IPS-18a (cell line): ENCODE measurements around the gene DSCAML1.

ENCODE experiments used
- H3K27ac ChIP-seq: one replicate; pipeline ENCODE4 v1.5.1; 2013; ENCODE audit warnings: low read length
- H3K27me3 ChIP-seq: one replicate; pipeline ENCODE4 v1.6.1; 2013; ENCODE audit warnings: mild to moderate bottlenecking, low read length; ENCODE audit not compliant: control insufficient read depth, insufficient read depth
- H3K36me3 ChIP-seq: one replicate; pipeline ENCODE4 v1.6.1; 2013; ENCODE audit warnings: low read depth, low read length; ENCODE audit not compliant: control insufficient read depth
- H3K4me1 ChIP-seq: one replicate; pipeline ENCODE4 v1.6.1; 2013; ENCODE audit warnings: low read depth, low read length; ENCODE audit not compliant: control insufficient read depth
- H3K4me3 ChIP-seq: one replicate; pipeline ENCODE4 v1.5.1; 2013; ENCODE audit warnings: low read length
- H3K9ac ChIP-seq: one replicate; pipeline ENCODE4 v1.6.1; 2013; ENCODE audit warnings: mild to moderate bottlenecking, low read length, moderate library complexity
- H3K9me3 ChIP-seq: one replicate; pipeline ENCODE4 v1.6.1; 2013; ENCODE audit warnings: low read depth, low read length; ENCODE audit not compliant: control insufficient read depth

Gene DSCAML1

DNA sequence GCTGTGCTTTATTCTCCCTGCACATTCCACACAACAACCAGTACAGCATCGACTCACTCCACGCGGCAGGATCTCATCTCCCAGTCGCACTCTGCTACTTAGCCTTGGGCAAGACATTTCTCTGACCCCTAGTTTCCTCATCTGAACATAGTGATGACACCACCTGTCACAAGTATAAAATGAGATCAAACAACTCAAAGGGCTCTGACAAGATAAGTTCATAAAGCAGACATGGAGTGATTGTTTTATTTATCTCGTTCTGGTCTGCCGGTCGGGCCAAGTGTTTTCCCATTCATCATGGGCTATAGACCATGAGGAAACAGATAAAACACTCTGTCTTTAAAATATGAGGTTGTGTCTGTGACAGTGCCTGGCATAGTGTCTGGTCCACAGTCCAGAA is 35.0 kb downstream of the DSCAML1 start:
- no peaks in the 10 kb centered on the region for H3K27me3 ChIP-seq
- no peak overlapping the region for H3K27ac ChIP-seq
- no peak overlapping the region for H3K9ac ChIP-seq
- H3K4me1 ChIP-seq: peaks cover 11% of the 10 kb centered on the region
- H3K9me3 ChIP-seq: no peaks in the 10 kb centered on the region
- H3K36me3 ChIP-seq: no peaks in the 10 kb centered on the region
- no peak overlapping the region for H3K4me3 ChIP-seq

DNA sequence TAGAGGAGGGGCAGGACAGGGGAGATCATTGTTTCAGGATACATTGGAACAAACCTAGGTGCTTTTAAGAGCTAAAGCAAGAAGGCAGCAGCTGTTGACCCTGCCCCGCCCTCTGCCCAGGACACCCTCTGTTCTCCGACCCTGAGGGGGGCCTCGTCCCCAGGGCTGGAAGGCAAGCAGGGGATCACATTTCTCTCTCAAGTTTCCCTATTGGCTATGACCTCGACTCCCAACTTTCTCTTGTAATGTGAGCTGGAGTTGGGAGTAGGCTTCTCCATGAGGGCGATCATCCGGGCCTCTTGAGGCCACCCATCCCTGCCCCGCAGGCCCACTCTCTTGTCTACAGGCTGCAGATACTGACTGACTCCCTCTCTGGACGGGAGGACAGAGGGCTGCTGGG is 37.7 kb downstream of the DSCAML1 start:
- Histone ChIP-seq H3K9ac (no peak overlapping the region), H3K36me3 (no peaks in the 10 kb centered on the region), H3K4me1 (peaks cover 11% of the 10 kb centered on the region), H3K27me3 (no peaks in the 10 kb centered on the region), H3K27ac (no peak overlapping the region), H3K9me3 (no peaks in the 10 kb centered on the region), H3K4me3 (no peak overlapping the region)

DNA sequence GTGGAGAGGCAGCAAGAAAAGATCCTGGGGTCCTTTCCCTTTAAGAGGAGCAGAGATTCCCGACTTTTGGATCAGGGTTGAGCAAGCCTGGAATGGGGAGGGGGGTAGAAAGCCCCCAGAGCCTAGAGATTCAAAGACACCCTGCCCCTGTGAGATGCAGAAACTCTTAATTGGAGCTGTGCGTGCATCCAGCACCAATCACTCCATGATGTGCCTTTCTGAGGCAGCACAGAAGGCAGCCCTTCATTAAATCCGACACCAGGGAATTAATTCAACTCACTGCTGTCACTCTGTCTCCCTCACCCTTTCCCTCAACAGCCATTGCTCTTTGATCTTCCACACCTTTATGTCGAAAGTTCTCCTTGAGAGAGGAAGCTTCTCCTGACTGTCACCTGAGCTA is 43.0 kb downstream of the DSCAML1 start:
- no peak overlapping the region for H3K4me3 ChIP-seq
- H3K9ac ChIP-seq: no peak overlapping the region
- no peaks in the 10 kb centered on the region for H3K9me3 ChIP-seq
- H3K27me3 ChIP-seq: no peaks in the 10 kb centered on the region
- H3K36me3 ChIP-seq: no peaks in the 10 kb centered on the region
- H3K27ac ChIP-seq: no peak overlapping the region
- peaks cover 3% of the 10 kb centered on the region for H3K4me1 ChIP-seq

DNA sequence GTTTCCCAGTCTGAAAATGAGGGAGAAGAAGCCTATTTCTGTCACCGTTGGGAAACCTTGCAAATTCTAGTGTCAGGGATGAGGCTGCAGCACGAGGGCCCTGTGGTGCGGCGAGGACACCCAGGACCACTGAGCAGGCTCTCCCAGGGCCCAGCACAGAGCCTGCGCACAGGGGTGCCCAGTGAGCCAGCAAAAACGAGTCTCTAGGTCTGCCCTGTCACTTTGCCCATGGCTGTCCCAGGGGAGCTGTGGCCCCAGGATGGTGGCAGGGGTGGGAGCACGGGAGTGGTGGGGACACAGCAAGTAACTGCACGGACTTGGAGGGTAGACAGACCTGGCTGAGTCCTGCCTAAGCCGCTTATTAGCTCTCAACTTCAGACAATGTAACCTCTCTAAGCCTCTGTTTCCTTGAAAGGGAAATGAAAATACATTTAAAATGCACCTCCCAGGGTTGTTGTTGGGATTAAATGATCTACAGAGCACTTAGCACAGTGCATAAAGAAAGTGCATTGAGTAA is 44.2 kb downstream of the DSCAML1 start:
- no peaks in the 10 kb centered on the region for H3K4me1 ChIP-seq
- H3K4me3 ChIP-seq: no peak overlapping the region
- H3K27me3 ChIP-seq: no peaks in the 10 kb centered on the region
- H3K27ac ChIP-seq: no peak overlapping the region
- H3K36me3 ChIP-seq: no peaks in the 10 kb centered on the region
- H3K9ac ChIP-seq: no peak overlapping the region
- H3K9me3 ChIP-seq: no peaks in the 10 kb centered on the region

DNA sequence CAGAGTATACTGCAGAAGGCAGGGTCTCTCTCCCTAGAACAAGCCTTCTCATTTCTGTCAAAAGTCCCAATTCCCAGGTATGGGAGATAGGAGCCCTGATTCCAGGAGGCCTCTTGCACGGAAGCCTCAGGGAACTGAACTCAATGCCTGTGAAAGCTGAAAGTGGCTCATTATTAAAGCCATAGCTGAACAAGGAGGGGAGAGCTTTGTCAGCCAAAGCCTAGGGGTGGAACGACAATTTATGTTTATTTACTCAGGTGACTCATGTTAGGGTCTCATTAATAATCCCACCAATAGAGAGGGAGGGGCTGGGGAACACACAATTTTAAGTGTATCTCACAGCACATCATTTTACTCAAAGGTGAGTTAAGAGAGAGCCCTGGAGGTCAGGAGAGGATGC is 44.9 kb downstream of the DSCAML1 start:
- H3K36me3 ChIP-seq: no peaks in the 10 kb centered on the region
- H3K27ac ChIP-seq: no peak overlapping the region
- H3K27me3 ChIP-seq: no peaks in the 10 kb centered on the region
- no peak overlapping the region for H3K4me3 ChIP-seq
- H3K4me1 ChIP-seq: peaks cover 7% of the 10 kb centered on the region
- H3K9me3 ChIP-seq: no peaks in the 10 kb centered on the region
- no peak overlapping the region for H3K9ac ChIP-seq

DNA sequence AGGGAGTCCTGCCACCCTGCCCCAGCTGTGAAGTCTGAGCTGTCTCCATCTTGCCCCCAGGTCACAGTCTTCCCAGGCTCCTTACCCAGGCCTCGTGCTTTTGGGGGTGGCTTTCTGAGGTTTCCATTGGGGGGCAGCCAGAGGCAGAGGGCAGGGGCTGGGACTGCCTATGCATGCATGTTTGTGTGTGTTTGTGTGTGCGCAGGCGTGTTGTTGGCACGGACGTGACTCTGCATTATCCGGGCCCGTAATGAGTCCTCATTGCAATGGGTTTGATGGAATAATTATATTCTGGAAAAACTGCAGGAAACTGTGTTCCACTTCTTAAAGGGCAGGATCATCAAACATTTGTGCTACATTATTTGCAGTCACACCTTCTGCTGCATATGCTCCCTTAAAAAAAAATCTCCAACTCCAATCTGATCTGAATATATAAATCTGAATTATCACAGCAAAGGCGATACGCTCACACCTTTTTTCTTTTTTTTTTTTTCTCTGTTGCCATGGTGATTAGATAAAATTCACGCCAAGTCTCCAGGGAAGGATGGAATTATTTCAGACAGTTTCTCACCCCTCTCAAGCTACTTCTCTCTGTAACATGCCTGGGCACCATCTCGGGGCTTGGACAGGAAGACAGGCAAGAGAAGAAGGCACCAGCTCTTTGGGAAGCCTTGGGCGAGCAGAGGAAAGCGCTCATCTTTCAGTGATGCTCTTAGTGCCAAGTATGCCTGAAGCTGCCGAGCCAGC is 45.9 kb downstream of the DSCAML1 start:
- H3K4me3 ChIP-seq: no peak overlapping the region
- no peak overlapping the region for H3K9ac ChIP-seq
- H3K27ac ChIP-seq: no peak overlapping the region
- no peaks in the 10 kb centered on the region for H3K9me3 ChIP-seq
- no peaks in the 10 kb centered on the region for H3K27me3 ChIP-seq
- H3K4me1 ChIP-seq: peaks cover 7% of the 10 kb centered on the region
- H3K36me3 ChIP-seq: no peaks in the 10 kb centered on the region

DNA sequence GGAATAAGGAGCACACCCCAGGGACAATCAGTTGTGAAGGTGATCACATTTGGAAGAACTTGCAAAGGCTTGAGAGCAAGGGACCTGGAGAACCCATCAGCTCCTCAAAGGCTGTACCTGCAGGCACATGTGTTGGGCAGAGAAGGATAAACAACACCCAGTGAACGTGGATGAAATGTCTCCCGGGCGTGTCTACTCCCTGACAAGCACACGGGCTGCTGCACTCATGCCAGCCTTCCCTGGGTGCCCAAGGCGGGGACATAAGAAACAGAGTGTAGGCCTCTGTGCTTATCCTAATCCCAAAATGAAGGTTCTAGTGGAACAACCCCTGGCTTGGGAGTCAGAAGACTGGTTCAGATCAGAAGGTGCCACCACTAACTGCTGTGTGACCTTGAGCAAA is 46.7 kb downstream of the DSCAML1 start:
- Histone ChIP-seq H3K27me3 (no peaks in the 10 kb centered on the region), H3K9ac (no peak overlapping the region), H3K27ac (no peak overlapping the region), H3K4me3 (no peak overlapping the region), H3K36me3 (no peaks in the 10 kb centered on the region), H3K9me3 (no peaks in the 10 kb centered on the region), H3K4me1 (peaks cover 7% of the 10 kb centered on the region)

DNA sequence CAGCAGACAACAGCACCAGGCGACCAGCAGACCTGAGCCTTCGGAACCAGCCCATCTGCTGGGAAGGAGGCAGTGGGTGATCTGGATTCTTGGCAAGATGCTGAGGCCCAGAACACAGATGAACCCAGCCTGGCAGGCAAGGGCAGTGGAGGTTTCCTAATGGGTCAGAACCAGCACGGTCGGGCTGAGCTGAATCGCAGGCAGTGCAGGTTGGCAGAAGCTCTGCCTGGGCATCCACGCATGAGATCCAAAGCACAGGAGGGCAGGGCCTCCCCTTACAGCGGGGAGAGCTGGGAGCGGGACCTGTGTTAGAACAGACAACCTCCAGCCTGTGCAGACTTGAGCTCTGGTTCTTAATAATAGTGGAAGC is 47.5 kb downstream of the DSCAML1 start:
- H3K9ac ChIP-seq: no peak overlapping the region
- no peak overlapping the region for H3K4me3 ChIP-seq
- H3K27me3 ChIP-seq: no peaks in the 10 kb centered on the region
- no peaks in the 10 kb centered on the region for H3K36me3 ChIP-seq
- H3K9me3 ChIP-seq: no peaks in the 10 kb centered on the region
- H3K4me1 ChIP-seq: peaks cover 7% of the 10 kb centered on the region
- H3K27ac ChIP-seq: no peak overlapping the region

DNA sequence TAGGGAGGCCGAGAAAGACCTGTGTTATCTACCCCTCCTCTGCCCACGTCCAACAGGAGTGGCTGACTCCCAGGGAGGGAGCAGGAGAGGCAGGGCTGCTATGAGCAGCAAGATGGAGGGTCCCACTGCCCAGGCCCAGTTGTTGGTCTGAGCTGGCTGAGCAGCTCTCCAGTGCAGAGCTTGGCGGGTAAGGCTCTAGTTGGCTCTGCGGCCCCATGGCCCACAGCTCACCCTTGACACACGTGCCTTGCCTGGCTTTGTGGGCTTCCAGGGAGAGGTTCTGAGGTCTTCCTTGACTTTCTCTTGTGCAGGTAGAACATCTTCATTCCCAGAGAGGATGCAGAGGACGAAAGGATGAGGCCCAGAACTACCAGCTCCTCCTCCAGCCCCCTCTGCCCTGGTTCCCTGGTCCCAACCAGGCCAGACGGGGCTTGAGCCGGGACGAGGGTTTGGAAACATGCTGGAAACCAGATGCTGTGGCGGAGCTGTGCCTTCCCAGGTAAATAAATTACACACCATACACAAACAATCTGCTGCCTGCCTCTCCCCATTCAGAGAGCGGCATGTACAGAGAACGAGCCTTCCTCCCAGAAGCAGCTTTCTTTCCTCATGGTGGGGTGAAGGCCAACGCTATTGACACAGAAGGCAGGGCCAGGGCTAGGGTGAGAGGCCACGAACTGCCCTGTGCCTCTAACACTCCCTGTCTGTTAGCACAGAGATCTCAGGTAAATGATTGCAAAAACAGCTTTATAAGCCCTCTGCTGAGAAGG is 48.1 kb downstream of the DSCAML1 start:
- Histone ChIP-seq H3K9me3 (no peaks in the 10 kb centered on the region), H3K36me3 (no peaks in the 10 kb centered on the region), H3K27me3 (no peaks in the 10 kb centered on the region), H3K9ac (no peak overlapping the region), H3K4me1 (peaks cover 7% of the 10 kb centered on the region), H3K27ac (no peak overlapping the region), H3K4me3 (no peak overlapping the region)

DNA sequence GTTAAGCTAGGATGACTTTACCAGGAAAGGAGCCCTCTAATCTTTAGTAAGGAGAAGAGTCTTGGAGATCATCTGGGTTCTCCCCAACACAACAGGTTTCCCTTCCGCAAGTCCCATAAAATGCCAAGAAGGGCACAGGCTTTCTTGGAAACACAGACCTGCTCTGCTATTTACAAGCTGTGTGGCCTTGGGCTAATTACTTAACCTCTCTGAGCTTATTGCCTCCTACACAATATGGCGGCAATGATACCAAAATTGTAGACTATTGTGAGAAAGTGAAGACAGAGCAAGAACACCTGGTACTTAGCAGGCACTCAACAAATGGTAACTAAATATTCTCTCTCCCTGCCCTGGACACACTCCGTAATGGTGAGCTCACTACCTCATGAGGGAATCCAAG is 49.1 kb downstream of the DSCAML1 start:
- no peak overlapping the region for H3K9ac ChIP-seq
- no peaks in the 10 kb centered on the region for H3K36me3 ChIP-seq
- H3K27me3 ChIP-seq: no peaks in the 10 kb centered on the region
- no peak overlapping the region for H3K4me3 ChIP-seq
- no peaks in the 10 kb centered on the region for H3K9me3 ChIP-seq
- no peak overlapping the region for H3K27ac ChIP-seq
- peaks cover 7% of the 10 kb centered on the region for H3K4me1 ChIP-seq

DNA sequence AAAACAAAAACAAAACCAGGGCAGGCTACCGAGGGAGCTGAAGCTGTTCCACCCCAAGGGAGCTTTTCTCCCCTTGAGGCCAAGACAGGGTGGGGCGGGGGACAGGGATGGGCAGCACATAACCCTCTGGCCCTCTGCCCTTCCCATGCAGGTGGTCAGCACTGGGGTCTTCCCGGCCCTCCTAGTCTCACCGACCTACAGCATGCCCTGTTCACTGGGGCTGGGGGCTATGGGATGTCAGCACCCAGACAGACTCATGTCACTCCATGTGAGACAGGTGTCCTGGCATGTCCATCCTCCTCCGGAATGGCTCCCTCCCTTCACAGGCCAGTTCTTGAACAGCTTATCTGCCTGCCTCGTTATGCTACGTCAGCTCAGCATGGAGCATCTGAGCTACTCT is 51.7 kb downstream of the DSCAML1 start:
- no peak overlapping the region for H3K9ac ChIP-seq
- H3K9me3 ChIP-seq: no peaks in the 10 kb centered on the region
- no peak overlapping the region for H3K4me3 ChIP-seq
- no peak overlapping the region for H3K27ac ChIP-seq
- peaks cover 7% of the 10 kb centered on the region for H3K4me1 ChIP-seq
- no peaks in the 10 kb centered on the region for H3K36me3 ChIP-seq
- H3K27me3 ChIP-seq: no peaks in the 10 kb centered on the region
